Caco-2 (cell line): Measurements from ENCODE around the gene FBXW4. TPM values are rescaled to one million over a fixed set of nuclear protein-coding genes. Genes with fewer than 3 reads are reported as not detected.

ENCODE experiments used
- BruUV-seq: library from RNA; stranded (reverse); fragments of 400-500 nt; replicated peaks from 2 replicates; lab custom pipeline; 2021; lab: Mats Ljungman, UMichigan
- CTCF ChIA-PET: fragments of 300-600 bp; sonication (Branson Sonifier 250); formaldehyde crosslinking; loops from one replicate; lab custom pipeline; 2022; ENCODE audit warnings: antibody characterized with exemption; lab: Charles Lee
- POLR2A ChIA-PET: fragments of 300-600 bp; sonication (Branson Sonifier 250); formaldehyde crosslinking; loops from one replicate; lab custom pipeline; 2022; ENCODE audit warnings: antibody characterized with exemption; lab: Charles Lee
- DNase-seq, 2 experiments: peaks; one replicate each; pipeline versions ENCODE4 v3.0.0 to v3.0.0-alpha.2; 2020 to 2022
- H3K27me3 ChIP-seq: replicated peaks from 2 replicates; pipeline ENCODE4 v1.6.0; 2011; ENCODE audit warnings: low read length; ENCODE audit not compliant: control insufficient read depth, insufficient read depth
- H3K36me3 ChIP-seq: 2 replicates; pipeline ENCODE4 v1.5.1; 2011; ENCODE audit warnings: low read length; ENCODE audit not compliant: control insufficient read depth, insufficient read depth
- H3K4me1 ChIP-seq: fragments of 250-450 bp; sonication (Bioruptor Pico); 2 replicates; pipeline ENCODE4 v1.5.1; 2020; ENCODE audit warnings: mild to moderate bottlenecking
- H3K4me3 ChIP-seq: 2 replicates; pipeline ENCODE4 v1.5.1; 2011; ENCODE audit warnings: low read depth, mild to moderate bottlenecking, control low read depth, low read length
- H3K9me3 ChIP-seq: fragments of 250-450 bp; sonication (Bioruptor Pico); 2 replicates; pipeline ENCODE4 v1.5.1; 2020; ENCODE audit warnings: mild to moderate bottlenecking, moderate library complexity
- H3K27ac Mint-ChIP-seq: one replicate; pipeline ENCODE4 v1.8.0; 2022; ENCODE audit warnings: mixed read lengths; ENCODE audit not compliant: unreplicated experiment
- H3K27me3 Mint-ChIP-seq: one replicate; pipeline ENCODE4 v1.8.0; 2022; ENCODE audit warnings: mixed read lengths; ENCODE audit not compliant: insufficient read depth, unreplicated experiment
- H3K36me3 Mint-ChIP-seq: one replicate; pipeline ENCODE4 v1.8.0; 2022; ENCODE audit warnings: mild to moderate bottlenecking, mixed read lengths; ENCODE audit not compliant: insufficient read depth, unreplicated experiment
- H3K4me1 Mint-ChIP-seq: one replicate; pipeline ENCODE4 v1.8.0; 2022; ENCODE audit warnings: low read depth, mixed read lengths; ENCODE audit not compliant: unreplicated experiment
- H3K4me3 Mint-ChIP-seq: one replicate; pipeline ENCODE4 v1.8.0; 2022; ENCODE audit warnings: mild to moderate bottlenecking, moderate library complexity, mixed read lengths; ENCODE audit not compliant: unreplicated experiment
- H3K9me3 Mint-ChIP-seq: one replicate; pipeline ENCODE4 v1.8.0; 2022; ENCODE audit warnings: mixed read lengths; ENCODE audit not compliant: unreplicated experiment
- CTCF ChIP-seq, 2 experiments: fragments of 200-600 bp in 1 of 2; IDR thresholded peaks; 1 replicate in 1 of 2; 2 replicates in 1 of 2; pipeline versions ENCODE4 v1.5.1 to v1.8.0; 2011 to 2022; ENCODE audit warnings: antibody characterized with exemption in 1 of 2, control low read depth in 1 of 2, inconsistent platforms in 1 of 2, low read depth in 1 of 2, low read length in 1 of 2, mild to moderate bottlenecking in 1 of 2, moderate library complexity in 1 of 2; ENCODE audit not compliant: insufficient read depth in 1 of 2, severe bottlenecking in 1 of 2, unreplicated experiment in 1 of 2
- intact Hi-C: fragments of 100-400 bp; cut with micrococcal nuclease; formaldehyde crosslinking; loops from one replicate; pipeline ENCODE4 v1.10.0; 2022; ENCODE audit not compliant: unreplicated experiment
- total RNA-seq: library from RNA; stranded (reverse); gene quantifications from 2 replicates; pipeline ENCODE4 v1.2.3, GENCODE V29; 2022

Gene FBXW4
- total RNA-seq, 1 experiment from 2014 or later: 44.0 TPM

- no peak for TF ChIP-seq CTCF (IDR thresholded peaks at IDR 0.05; ENCODE audit: insufficient read depth in 1 of 2, low read depth in 1 of 2, low read length in 1 of 2, severe bottlenecking in 1 of 2, unreplicated experiment in 1 of 2)
These were observed 69.1 kb downstream of the FBXW4 start for GRCh38 chr10:101625821-101626412.

GRCh38 chr10:101624526-101625102 is 70.4 kb downstream of the FBXW4 start:
- CTCF ChIA-PET: no interaction called here
- H3K9me3 Mint-ChIP-seq: no peaks in the 10 kb centered on the region
- peaks cover 10% of the 10 kb centered on the region for H3K36me3 Mint-ChIP-seq
- H3K4me3 Mint-ChIP-seq: no peak overlapping the region
- H3K4me3 ChIP-seq: no peak overlapping the region
- no peak overlapping the region for H3K27ac Mint-ChIP-seq
- no peaks in the 10 kb centered on the region for H3K27me3 ChIP-seq
- no peaks in the 10 kb centered on the region for H3K36me3 ChIP-seq
- POLR2A ChIA-PET: no interaction called here
- no peaks in the 10 kb centered on the region for H3K27me3 Mint-ChIP-seq
- DNase-seq: no peak
- TF ChIP-seq CTCF (IDR thresholded peaks at IDR 0.05; ENCODE audit: insufficient read depth in 1 of 2, low read depth in 1 of 2, low read length in 1 of 2, severe bottlenecking in 1 of 2, unreplicated experiment in 1 of 2): no peak
- no peaks in the 10 kb centered on the region for H3K9me3 ChIP-seq
- intact Hi-C loops: no loop called here
- H3K4me1 ChIP-seq: no peaks in the 10 kb centered on the region
- no TSS peak for BruUV-seq
- no peaks in the 10 kb centered on the region for H3K4me1 Mint-ChIP-seq

More at GRCh38 chr10:101625821-101626412, 69.1 kb downstream of the FBXW4 start:
- Mint-ChIP-seq H3K9me3 (no peaks in the 10 kb centered on the region), H3K36me3 (peaks cover 10% of the 10 kb centered on the region), H3K27ac (no peak overlapping the region), H3K4me3 (no peak overlapping the region), H3K4me1 (peaks cover 7% of the 10 kb centered on the region), H3K27me3 (no peaks in the 10 kb centered on the region)
- no peak for DNase-seq
- peaks cover 7% of the 10 kb centered on the region; the same call in 1 of the 2 replicates for H3K4me1 ChIP-seq
- H3K9me3 ChIP-seq: no peaks in the 10 kb centered on the region
- no TSS peak for BruUV-seq
- no peak overlapping the region for H3K4me3 ChIP-seq
- H3K36me3 ChIP-seq: no peaks in the 10 kb centered on the region
- no peaks in the 10 kb centered on the region for H3K27me3 ChIP-seq
- intact Hi-C loops: no loop called here
- CTCF ChIA-PET: no interaction called here
- POLR2A ChIA-PET: no interaction called here

GRCh38 chr10:101623528-101623927 is 71.4 kb downstream of the FBXW4 start:
- Mint-ChIP-seq H3K4me1 (no peaks in the 10 kb centered on the region), H3K4me3 (no peak overlapping the region), H3K27me3 (no peaks in the 10 kb centered on the region), H3K9me3 (no peaks in the 10 kb centered on the region), H3K27ac (no peak overlapping the region), H3K36me3 (peaks cover 10% of the 10 kb centered on the region)
- ChIA-PET CTCF (no interaction called here), POLR2A (no interaction called here)
- no TSS peak for BruUV-seq
- Histone ChIP-seq H3K36me3 (no peaks in the 10 kb centered on the region), H3K4me3 (no peak overlapping the region), H3K27me3 (no peaks in the 10 kb centered on the region), H3K4me1 (no peaks in the 10 kb centered on the region), H3K9me3 (no peaks in the 10 kb centered on the region)
- DNase-seq: no peak
- intact Hi-C loops: no loop called here
- no peak for TF ChIP-seq CTCF (IDR thresholded peaks at IDR 0.05; ENCODE audit: insufficient read depth in 1 of 2, low read depth in 1 of 2, low read length in 1 of 2, severe bottlenecking in 1 of 2, unreplicated experiment in 1 of 2)
